ENCODE results near the gene FPR2. TPM values are rescaled to one million over a fixed set of nuclear protein-coding genes. Genes with fewer than 3 reads are reported as not detected.

FPR2 gene
- total RNA-seq, 1 experiment from 2014 or later = not detected

DNA sequence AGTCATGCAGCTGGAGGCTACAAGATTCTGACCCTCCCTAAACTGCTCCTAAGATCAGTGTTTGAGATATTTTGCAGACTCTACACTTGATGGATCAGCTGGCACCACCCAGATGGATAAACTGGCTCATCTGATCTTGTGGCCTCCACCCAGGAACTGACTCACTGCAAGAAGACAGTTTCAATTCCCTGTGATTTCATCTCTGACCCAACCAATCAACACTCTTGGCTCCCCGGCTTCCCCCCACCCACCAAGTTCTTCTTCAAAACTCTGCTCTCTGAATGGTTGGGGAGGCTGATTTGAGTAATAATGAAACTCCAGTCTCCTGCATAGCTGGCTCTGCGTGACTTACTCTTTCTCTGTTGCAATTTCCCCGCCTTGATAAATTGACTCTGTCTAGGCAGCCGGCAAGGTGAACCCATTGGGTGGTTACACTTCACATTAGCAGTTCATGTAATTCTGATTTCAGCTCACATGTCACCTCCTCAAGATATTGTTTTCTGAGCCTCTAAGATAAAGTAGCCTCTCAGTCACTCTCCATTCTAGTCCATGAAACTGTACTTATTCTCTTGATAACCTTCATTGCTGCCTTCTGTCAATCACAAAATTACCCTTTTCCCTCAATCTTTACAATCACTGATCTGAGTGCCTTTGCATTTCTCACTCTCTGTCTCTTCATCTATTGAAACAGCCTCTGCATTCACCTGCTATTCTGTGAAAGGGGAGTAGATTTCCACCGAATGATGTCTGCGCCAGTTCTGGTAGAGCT, 24.1 kb downstream of the FPR2 start:
- CTCF ChIA-PET = no interaction called here
- TF ChIP-seq CTCF (IDR thresholded peaks at IDR 0.05; ENCODE audit: insufficient read depth in 1 of 2, low read depth in 1 of 2, low read length in 1 of 2, severe bottlenecking in 1 of 2, unreplicated experiment in 1 of 2) = no peak
- H3K36me3 Mint-ChIP-seq (ENCODE audit: insufficient read depth, unreplicated experiment) = no peaks in the 10 kb centered on the region
- no peak overlapping the region for H3K4me3 Mint-ChIP-seq (ENCODE audit: unreplicated experiment)
- no peak overlapping the region for H3K27ac Mint-ChIP-seq (ENCODE audit: unreplicated experiment)
- DNase-seq = no peak
- H3K27me3 Mint-ChIP-seq (ENCODE audit: insufficient read depth, unreplicated experiment) = no peaks in the 10 kb centered on the region
- intact Hi-C loops (cut with micrococcal nuclease; ENCODE audit: unreplicated experiment) = no loop called here
- BruUV-seq (replicated peaks) = no TSS peak
- Histone ChIP-seq H3K27me3 (replicated peaks; ENCODE audit: control insufficient read depth, insufficient read depth, low read length) (no peaks in the 10 kb centered on the region), H3K9me3 (no peaks in the 10 kb centered on the region), H3K4me3 (ENCODE audit: low read depth, low read length) (no peak overlapping the region), H3K36me3 (ENCODE audit: control insufficient read depth, insufficient read depth, low read length) (no peaks in the 10 kb centered on the region), H3K4me1 (no peaks in the 10 kb centered on the region)
- no peaks in the 10 kb centered on the region for H3K4me1 Mint-ChIP-seq (ENCODE audit: low read depth, unreplicated experiment)
- POLR2A ChIA-PET = no interaction called here
- H3K9me3 Mint-ChIP-seq (ENCODE audit: unreplicated experiment) = peaks cover 13% of the 10 kb centered on the region

- intact Hi-C loops (cut with micrococcal nuclease; ENCODE audit: unreplicated experiment) = no loop called here
- Mint-ChIP-seq H3K9me3 (ENCODE audit: unreplicated experiment) (peaks cover 26% of the 10 kb centered on the region), H3K27ac (ENCODE audit: unreplicated experiment) (no peak overlapping the region), H3K4me3 (ENCODE audit: unreplicated experiment) (no peak overlapping the region), H3K36me3 (ENCODE audit: insufficient read depth, unreplicated experiment) (no peaks in the 10 kb centered on the region), H3K27me3 (ENCODE audit: insufficient read depth, unreplicated experiment) (no peaks in the 10 kb centered on the region), H3K4me1 (ENCODE audit: low read depth, unreplicated experiment) (no peaks in the 10 kb centered on the region)
- TF ChIP-seq CTCF (IDR thresholded peaks at IDR 0.05; ENCODE audit: insufficient read depth in 1 of 2, low read depth in 1 of 2, low read length in 1 of 2, severe bottlenecking in 1 of 2, unreplicated experiment in 1 of 2) = no peak
- Histone ChIP-seq H3K4me3 (ENCODE audit: low read depth, low read length) (no peak overlapping the region), H3K36me3 (ENCODE audit: control insufficient read depth, insufficient read depth, low read length) (no peaks in the 10 kb centered on the region), H3K9me3 (no peaks in the 10 kb centered on the region), H3K4me1 (no peaks in the 10 kb centered on the region), H3K27me3 (replicated peaks; ENCODE audit: control insufficient read depth, insufficient read depth, low read length) (no peaks in the 10 kb centered on the region)
- CTCF ChIA-PET = no interaction called here
- no peak for DNase-seq
- POLR2A ChIA-PET = no interaction called here
- no TSS peak for BruUV-seq (replicated peaks)
Measured at GRCh38 chr19:51786646-51787494, 25.9 kb downstream of the FPR2 start.

GRCh38 chr19:51788029-51788428, 27.0 kb downstream of the FPR2 start:
- H3K4me3 ChIP-seq (ENCODE audit: low read depth, low read length) = no peak overlapping the region
- H3K4me1 ChIP-seq = no peaks in the 10 kb centered on the region
- Mint-ChIP-seq H3K9me3 (ENCODE audit: unreplicated experiment) (peaks cover 28% of the 10 kb centered on the region), H3K27ac (ENCODE audit: unreplicated experiment) (no peak overlapping the region), H3K4me3 (ENCODE audit: unreplicated experiment) (no peak overlapping the region), H3K4me1 (ENCODE audit: low read depth, unreplicated experiment) (no peaks in the 10 kb centered on the region), H3K27me3 (ENCODE audit: insufficient read depth, unreplicated experiment) (no peaks in the 10 kb centered on the region), H3K36me3 (ENCODE audit: insufficient read depth, unreplicated experiment) (no peaks in the 10 kb centered on the region)
- no peak for DNase-seq
- no peaks in the 10 kb centered on the region; the same call in 1 of the 2 replicates for H3K9me3 ChIP-seq
- ChIA-PET CTCF (no interaction called here), POLR2A (no interaction called here)
- H3K27me3 ChIP-seq (replicated peaks; ENCODE audit: control insufficient read depth, insufficient read depth, low read length) = no peaks in the 10 kb centered on the region
- no TSS peak for BruUV-seq (replicated peaks)
- intact Hi-C loops (cut with micrococcal nuclease; ENCODE audit: unreplicated experiment) = no loop called here
- no peaks in the 10 kb centered on the region for H3K36me3 ChIP-seq (ENCODE audit: control insufficient read depth, insufficient read depth, low read length)
- TF ChIP-seq CTCF (IDR thresholded peaks at IDR 0.05; ENCODE audit: insufficient read depth in 1 of 2, low read depth in 1 of 2, low read length in 1 of 2, severe bottlenecking in 1 of 2, unreplicated experiment in 1 of 2) = no peak
